H1 (cell line): Measurements from ENCODE around the gene PIK3R5. TPM values are rescaled to one million over a fixed set of nuclear protein-coding genes. Genes with fewer than 3 reads are reported as not detected.

Experiments used
- CTCF ChIA-PET: fragments of 300-600 bp; sonication (Branson Sonifier 250); formaldehyde crosslinking; loops from one replicate; lab custom pipeline; 2021; ENCODE audit not compliant: partially characterized antibody; lab: Charles Lee
- POLR2A ChIA-PET: fragments of 300-600 bp; sonication (Branson Sonifier 250); formaldehyde crosslinking; loops from one replicate; lab custom pipeline; 2021; ENCODE audit warnings: inconsistent platforms; ENCODE audit not compliant: partially characterized antibody; lab: Charles Lee
- DNase-seq, 2 experiments: peaks; one replicate each; pipeline versions ENCODE4 v3.0.0 to v3.0.0-alpha.2; 2010 to 2022; ENCODE audit warnings: low spot score in 2 of 2, low read depth in 1 of 2, mixed read lengths in 1 of 2
- FAIRE-seq: peaks from 2 replicates; lab custom pipeline; 2011; peaks lifted over from hg19 to GRCh38; lab: Jason Lieb, UNC
- H2AFZ ChIP-seq: 2 replicates; pipeline ENCODE4 v1.8.1; 2012; ENCODE audit warnings: low read length, inconsistent platforms
- H2AK5ac ChIP-seq: 2 replicates; pipeline ENCODE4 v1.6.1; 2013; ENCODE audit warnings: low read depth, low read length
- H2BK120ac ChIP-seq: replicated peaks from 2 replicates; pipeline ENCODE3; 2013; ENCODE audit warnings: low read depth, low read length, inconsistent platforms
- H2BK12ac ChIP-seq: 2 replicates; pipeline ENCODE4 v1.6.1; 2013; ENCODE audit warnings: low read depth, low read length
- H2BK15ac ChIP-seq: 2 replicates; pipeline ENCODE4 v1.6.1; 2013; ENCODE audit warnings: low read length
- H2BK20ac ChIP-seq: 2 replicates; pipeline ENCODE4 v1.6.1; 2013; ENCODE audit warnings: low read length
- H2BK5ac ChIP-seq: 2 replicates; pipeline ENCODE4 v1.6.1; 2013; ENCODE audit warnings: low read depth, low read length
- H3K14ac ChIP-seq: 2 replicates; pipeline ENCODE4 v1.6.1; 2013; ENCODE audit warnings: inconsistent platforms; ENCODE audit not compliant: insufficient read length
- H3K18ac ChIP-seq: 2 replicates; pipeline ENCODE4 v1.6.1; 2013; ENCODE audit warnings: low read length; ENCODE audit errors: extremely low read depth
- H3K23ac ChIP-seq: 2 replicates; pipeline ENCODE4 v1.6.1; 2013; ENCODE audit warnings: inconsistent platforms; ENCODE audit not compliant: insufficient read length
- H3K23me2 ChIP-seq: 2 replicates; pipeline ENCODE4 v1.6.1; 2013; ENCODE audit warnings: low read depth, low read length
- H3K27ac ChIP-seq: 2 replicates; pipeline ENCODE4 v1.6.1; 2011; ENCODE audit warnings: low read depth, low read length, inconsistent platforms
- H3K27me3 ChIP-seq, 4 experiments: replicated peaks in 1 of 4; 1 replicate in 1 of 4; 2 replicates in 3 of 4; pipeline versions ENCODE4 v1.6.1 to v1.8.1; 2011 to 2013; ENCODE audit warnings: low read length in 3 of 4, mild to moderate bottlenecking in 3 of 4, inconsistent platforms in 2 of 4, mixed read lengths in 2 of 4, moderate library complexity in 1 of 4; ENCODE audit not compliant: control insufficient read depth in 3 of 4, insufficient read depth in 3 of 4; ENCODE audit errors: extremely low read depth in 1 of 4
- H3K36me3 ChIP-seq, 4 experiments: 2 replicates each; pipeline versions ENCODE4 v1.6.1 to v1.8.1; 2011 to 2013; ENCODE audit warnings: mild to moderate bottlenecking in 4 of 4, low read length in 3 of 4, moderate library complexity in 2 of 4, control low read depth in 1 of 4, inconsistent platforms in 1 of 4; ENCODE audit not compliant: insufficient read depth in 4 of 4, control insufficient read depth in 2 of 4
- H3K4ac ChIP-seq: replicated peaks from 2 replicates; pipeline ENCODE3; 2013; ENCODE audit warnings: low read length, low read depth, mixed read lengths, inconsistent platforms; ENCODE audit not compliant: insufficient read length
- H3K4me1 ChIP-seq, 4 experiments: replicated peaks in 1 of 4; 1 replicate in 1 of 4; 2 replicates in 3 of 4; pipeline versions ENCODE4 v1.6.1 to v1.8.1; 2011 to 2013; ENCODE audit warnings: low read length in 3 of 4, inconsistent platforms in 2 of 4, mixed read lengths in 1 of 4; ENCODE audit not compliant: insufficient read depth in 4 of 4, control insufficient read depth in 3 of 4
- H3K4me2 ChIP-seq, 2 experiments: 2 replicates each; pipeline versions ENCODE4 v1.6.1 to v1.8.1; 2011 to 2013; ENCODE audit warnings: low read depth in 2 of 2, low read length in 2 of 2, control low read depth in 1 of 2, inconsistent platforms in 1 of 2, mild to moderate bottlenecking in 1 of 2; ENCODE audit not compliant: insufficient read depth in 1 of 2
- H3K4me3 ChIP-seq, 4 experiments: fragments of 200-600, 300-600 bp in 1 of 4; sonication (generic), shearing (Covaris generic), sonication (Bioruptor Twin) in 1 of 4; 2 replicates each; pipeline versions ENCODE4 v1.5.1 to v1.8.1; 2011 to 2016; ENCODE audit warnings: low read length in 4 of 4, low read depth in 3 of 4, control low read depth in 2 of 4, inconsistent platforms in 2 of 4, mild to moderate bottlenecking in 2 of 4, mixed read lengths in 1 of 4, moderate library complexity in 1 of 4; ENCODE audit not compliant: insufficient read depth in 2 of 4; ENCODE audit errors: extremely low read depth in 1 of 4
- H3K56ac ChIP-seq: replicated peaks from 2 replicates; pipeline ENCODE3; 2013; ENCODE audit warnings: low read depth, mild to moderate bottlenecking, mixed read lengths, low read length, inconsistent platforms; ENCODE audit not compliant: insufficient read length
- H3K79me1 ChIP-seq: 2 replicates; pipeline ENCODE4 v1.6.1; 2013; ENCODE audit warnings: low read depth, low read length, control low read depth
- H3K79me2 ChIP-seq, 2 experiments: 2 replicates each; pipeline versions ENCODE4 v1.6.1 to v1.8.1; 2012 to 2013; ENCODE audit warnings: low read length in 2 of 2, mild to moderate bottlenecking in 2 of 2, inconsistent platforms in 1 of 2; ENCODE audit not compliant: insufficient read depth in 2 of 2, control insufficient read depth in 1 of 2
- H3K9ac ChIP-seq, 4 experiments: replicated peaks in 1 of 4; 1 replicate in 1 of 4; 2 replicates in 3 of 4; pipeline versions ENCODE4 v1.6.1 to v1.8.1; 2011 to 2013; ENCODE audit warnings: low read depth in 3 of 4, low read length in 3 of 4, control low read depth in 2 of 4, mild to moderate bottlenecking in 2 of 4, moderate library complexity in 2 of 4, inconsistent platforms in 1 of 4; ENCODE audit errors: extremely low read depth in 1 of 4
- H3K9me3 ChIP-seq, 2 experiments: 2 replicates each; pipeline versions ENCODE4 v1.6.1 to v1.8.1; 2012 to 2013; ENCODE audit warnings: mild to moderate bottlenecking in 2 of 2, moderate library complexity in 2 of 2, control low read depth in 1 of 2, inconsistent platforms in 1 of 2, low read depth in 1 of 2, low read length in 1 of 2, mixed read lengths in 1 of 2; ENCODE audit not compliant: insufficient read depth in 2 of 2
- H4K20me1 ChIP-seq, 2 experiments: replicated peaks in 1 of 2; 2 replicates each; pipeline versions ENCODE3 to v1.8.1; 2011 to 2013; ENCODE audit warnings: inconsistent platforms in 2 of 2, low read length in 2 of 2, mild to moderate bottlenecking in 1 of 2; ENCODE audit not compliant: insufficient read depth in 2 of 2, control insufficient read depth in 1 of 2
- H4K5ac ChIP-seq: 2 replicates; pipeline ENCODE4 v1.6.1; 2013; ENCODE audit warnings: low read length, low read depth, mixed read lengths, inconsistent platforms; ENCODE audit not compliant: insufficient read length
- H4K8ac ChIP-seq: 2 replicates; pipeline ENCODE4 v1.8.0; 2013; ENCODE audit warnings: mild to moderate bottlenecking, moderate library complexity, low read length, inconsistent platforms; ENCODE audit not compliant: insufficient read depth; ENCODE audit errors: extremely low read depth
- H4K91ac ChIP-seq: replicated peaks from 2 replicates; pipeline ENCODE3; 2013; ENCODE audit warnings: low read length, mixed read lengths, inconsistent platforms; ENCODE audit not compliant: insufficient read length
- YY1 ChIP-seq: IDR thresholded peaks from 2 replicates; pipeline ENCODE4 v1.6.1; 2011; ENCODE audit warnings: low read depth, mild to moderate bottlenecking, low read length
- WGBS, 2 experiments: shearing (Covaris generic) in 1 of 2; methylation state at CpG; one replicate each; pipeline versions ENCODE4 v1.1.6 to v1.1.7; 2013 to 2015; ENCODE audit warnings: low lambda C conversion rate in 2 of 2, mixed read lengths in 2 of 2, inconsistent platforms in 1 of 2, low coverage in 1 of 2, missing lambda C conversion rate in 1 of 2; ENCODE audit not compliant: insufficient replicate concordance in 2 of 2, insufficient coverage in 1 of 2, insufficient read length in 1 of 2; ENCODE audit errors: extremely low coverage in 1 of 2, missing lambda C conversion rate in 1 of 2; 5-methylcytosine and 5-hydroxymethylcytosine counted together
- polyA plus RNA-seq, 7 experiments: library from polyadenylated mRNA; depleted of rRNA in 3 of 7; stranded (reverse) in 5 of 7; unstranded in 2 of 7; fragments of >200 nt in 5 of 7; fragments of 200-250 nt in 2 of 7; gene quantifications; 1 replicate in 5 of 7; 2 replicates in 1 of 7; 4 replicates in 1 of 7; pipeline versions ENCODE4 v1.2.1 to v1.2.3, GENCODE V29; 2011 to 2013; ENCODE audit warnings: missing spikeins in 2 of 7, mixed read lengths in 2 of 7
- total RNA-seq: library from RNA; stranded (reverse); fragmentation: NEBNext Ultra II Directional; extraction: Animal tissue kit (Norgen Biotek cat#: 25700); gene quantifications from 2 replicates; pipeline ENCODE4 v1.2.1, GENCODE V29; 2021

The PIK3R5 gene
- total and polyA plus RNA-seq, 2 of the 8 experiments (the other 6 are each of a cell fraction or from before 2014, with no cell fraction given), result 2.7 to 4.3 TPM

DNA sequence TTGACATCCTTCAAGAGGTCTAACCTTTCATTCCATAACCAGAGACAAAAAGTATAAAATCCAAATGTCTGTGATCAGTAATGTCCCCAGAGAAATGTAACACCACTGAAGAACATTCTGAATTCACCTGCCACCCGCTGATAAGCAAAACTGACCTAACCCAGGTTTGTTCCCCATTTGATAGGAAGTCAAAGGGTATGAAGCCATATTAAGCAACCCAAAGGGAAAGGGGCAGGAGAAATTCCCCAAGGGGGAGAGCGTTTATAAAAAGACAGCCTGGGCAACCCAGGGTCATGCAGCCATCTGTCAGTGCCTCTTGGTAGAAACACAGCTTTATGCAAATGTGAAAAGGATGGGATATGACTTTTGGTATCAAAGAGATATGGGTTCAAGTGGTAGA is 67.4 kb downstream of the PIK3R5 start:
- Histone ChIP-seq H3K79me2 (no peaks in the 10 kb centered on the region), H3K9ac (no peak overlapping the region)
- no peak for FAIRE-seq
- no peak for TF ChIP-seq YY1
- TF ChIP-seq, all 59 proteins: peak for 0
- Histone ChIP-seq H3K4me3 (no peak overlapping the region), H2BK120ac (no peak overlapping the region), H3K23me2 (peaks cover 3% of the 10 kb centered on the region; the same call in 1 of the 2 replicates), H3K27ac (no peak overlapping the region), H3K4ac (no peak overlapping the region), H2BK12ac (no peak overlapping the region), H3K4me2 (no peak overlapping the region), H2BK15ac (no peak overlapping the region), H2AFZ (no peak overlapping the region), H3K4me1 (peaks cover 0 to 21% (median 13%) of the 10 kb centered on the region in 4 experiments; a peak in 6 of 7 replicates), H3K36me3 (no peaks in the 10 kb centered on the region), H4K20me1 (no peaks in the 10 kb centered on the region), H2BK20ac (no peak overlapping the region), H3K79me1 (no peaks in the 10 kb centered on the region), H2AK5ac (no peak overlapping the region), H4K8ac (no peak overlapping the region), H3K18ac (no peak overlapping the region), H3K9me3 (no peaks in the 10 kb centered on the region), H4K5ac (no peak overlapping the region), H4K91ac (no peak overlapping the region), H3K56ac (no peak overlapping the region), H3K14ac (no peak overlapping the region), H2BK5ac (no peak overlapping the region), H3K27me3 (no peaks in the 10 kb centered on the region; a peak in 1 of 7 replicates), H3K23ac (no peak overlapping the region)
- 90% methylated on average over 2 of the region's 2 CpGs; no CpG with 5 or more reads in 1 of the 2 experiments for WGBS, 2 experiments
- POLR2A ChIA-PET, result no interaction called here
- DNase-seq, result no peak
- CTCF ChIA-PET, result interaction anchor here (1.5 to 6.1 kb wide), 4 partner anchors 9 to 104 kb away, joined by 4 to 72 read pairs (median 16); no protein-coding TSS in a partner anchor
